IMR-90 (cell line): ENCODE results near the gene CCDC12. TPM values are rescaled to one million over a fixed set of nuclear protein-coding genes. Genes with fewer than 3 reads are reported as not detected.

Experiments used
- ATAC-seq: fragments of 200-7000 bp; cut with Tn5 transposase; 2 replicates; pipeline ENCODE4 v1.9.1; 2020; ENCODE audit warnings: low read depth, mild to moderate bottlenecking, moderate library complexity
- BruUV-seq: library from RNA; stranded (reverse); fragments of 400-500 nt; replicated peaks from 2 replicates; lab custom pipeline; 2021; lab: Mats Ljungman, UMichigan
- CTCF ChIA-PET: fragments of 300-600 bp; formaldehyde crosslinking; extraction: SDS; loops from one replicate; lab custom pipeline; 2021; ENCODE audit warnings: antibody characterized with exemption; lab: Yijun Ruan, JAX
- POLR2A ChIA-PET: fragments of 300-600 bp; sonication (Branson Sonifier 250); formaldehyde crosslinking; loops from one replicate; lab custom pipeline; 2022; ENCODE audit warnings: antibody characterized with exemption; ENCODE audit not compliant: unreplicated experiment; lab: Charles Lee
- DNase-seq: peaks from one replicate; pipeline ENCODE4 v3.0.0; 2013
- H2AFZ ChIP-seq: replicated peaks from 2 replicates; pipeline ENCODE3; 2013; ENCODE audit warnings: low read length, mild to moderate bottlenecking; ENCODE audit not compliant: poor library complexity
- H2AK5ac ChIP-seq: 2 replicates; pipeline ENCODE4 v1.6.1; 2013; ENCODE audit warnings: low read depth, low read length, inconsistent platforms
- H2AK9ac ChIP-seq: replicated peaks from 2 replicates; pipeline ENCODE3; 2013; ENCODE audit warnings: mild to moderate bottlenecking, low read depth, low read length, moderate library complexity; ENCODE audit not compliant: poor library complexity
- H2BK120ac ChIP-seq: 2 replicates; pipeline ENCODE4 v1.6.1; 2013; ENCODE audit warnings: low read depth, low read length, inconsistent platforms
- H2BK15ac ChIP-seq: 3 replicates; pipeline ENCODE4 v1.6.1; 2013; ENCODE audit warnings: low read depth, low read length, inconsistent platforms
- H2BK20ac ChIP-seq: 2 replicates; pipeline ENCODE4 v1.6.1; 2013; ENCODE audit warnings: low read depth, mild to moderate bottlenecking, inconsistent platforms, low read length, moderate library complexity
- H2BK5ac ChIP-seq: 2 replicates; pipeline ENCODE4 v1.6.1; 2013; ENCODE audit warnings: mild to moderate bottlenecking, low read depth, low read length, inconsistent platforms; ENCODE audit not compliant: poor library complexity, severe bottlenecking
- H3K14ac ChIP-seq: replicated peaks from 2 replicates; pipeline ENCODE4 v1.6.1; 2013; ENCODE audit warnings: low read depth, low read length, inconsistent platforms
- H3K18ac ChIP-seq: 2 replicates; pipeline ENCODE4 v1.6.1; 2013; ENCODE audit warnings: low read depth, low read length, control low read depth
- H3K23ac ChIP-seq: 2 replicates; pipeline ENCODE4 v1.6.1; 2013; ENCODE audit warnings: low read depth, low read length, inconsistent platforms
- H3K27ac ChIP-seq: 2 replicates; pipeline ENCODE4 v1.5.1; 2013; ENCODE audit warnings: mild to moderate bottlenecking, control low read depth, low read length; ENCODE audit not compliant: insufficient read depth
- H3K27me3 ChIP-seq: 2 replicates; pipeline ENCODE4 v1.6.1; 2013; ENCODE audit warnings: low read length; ENCODE audit not compliant: control insufficient read depth, insufficient read depth
- H3K36me3 ChIP-seq: 2 replicates; pipeline ENCODE4 v1.6.1; 2013; ENCODE audit warnings: low read length, mixed read lengths; ENCODE audit not compliant: control insufficient read depth, insufficient read depth
- H3K4ac ChIP-seq: 2 replicates; pipeline ENCODE4 v1.6.1; 2013; ENCODE audit warnings: low read depth, low read length, inconsistent platforms
- H3K4me1 ChIP-seq: 2 replicates; pipeline ENCODE4 v1.6.1; 2013; ENCODE audit warnings: low read length, mixed read lengths; ENCODE audit not compliant: control insufficient read depth, insufficient read depth
- H3K4me2 ChIP-seq: 2 replicates; pipeline ENCODE4 v1.6.1; 2013; ENCODE audit warnings: low read depth, mild to moderate bottlenecking, control low read depth, low read length, moderate library complexity
- H3K4me3 ChIP-seq: 2 replicates; pipeline ENCODE4 v1.5.1; 2013; ENCODE audit warnings: low read depth, mild to moderate bottlenecking, control low read depth, low read length, moderate library complexity; ENCODE audit not compliant: insufficient read depth
- H3K56ac ChIP-seq: 2 replicates; pipeline ENCODE4 v1.6.1; 2013; ENCODE audit warnings: low read length, inconsistent platforms; ENCODE audit not compliant: insufficient read depth; ENCODE audit errors: extremely low read depth
- H3K79me1 ChIP-seq, 2 experiments: 2 replicates each; pipeline ENCODE4 v1.6.1; 2013; ENCODE audit warnings: low read length in 2 of 2, inconsistent platforms in 1 of 2, low read depth in 1 of 2
- H3K9ac ChIP-seq: 2 replicates; pipeline ENCODE4 v1.6.1; 2013; ENCODE audit warnings: low read depth, low read length, control low read depth
- H3K9me1 ChIP-seq: 2 replicates; pipeline ENCODE4 v1.6.1; 2013; ENCODE audit warnings: low read length, inconsistent platforms; ENCODE audit not compliant: insufficient read depth
- H3K9me3 ChIP-seq: 2 replicates; pipeline ENCODE4 v1.6.1; 2013; ENCODE audit warnings: low read length; ENCODE audit not compliant: control insufficient read depth, insufficient read depth
- H4K20me1 ChIP-seq: 2 replicates; pipeline ENCODE4 v1.6.1; 2013; ENCODE audit warnings: low read length, inconsistent platforms; ENCODE audit not compliant: insufficient read depth
- H4K5ac ChIP-seq: 2 replicates; pipeline ENCODE4 v1.6.1; 2013; ENCODE audit warnings: mild to moderate bottlenecking, low read depth, low read length, control low read depth
- H4K8ac ChIP-seq, 2 experiments: 2 replicates each; pipeline ENCODE4 v1.6.1; 2013; ENCODE audit warnings: low read depth in 2 of 2, low read length in 2 of 2, control low read depth in 1 of 2, inconsistent platforms in 1 of 2
- H4K91ac ChIP-seq: 2 replicates; pipeline ENCODE4 v1.6.1; 2013; ENCODE audit warnings: low read depth, low read length, inconsistent platforms; ENCODE audit not compliant: insufficient read depth
- BHLHE40 ChIP-seq: fragments of 150-350 bp; IDR thresholded peaks from 2 replicates; pipeline ENCODE4 v1.6.1; 2016; ENCODE audit warnings: mild to moderate bottlenecking, low read depth, low read length
- MAFK ChIP-seq: IDR thresholded peaks from 2 replicates; pipeline ENCODE4 v1.6.1; 2012; ENCODE audit warnings: low read depth, low read length, improper control_type of control experiment
- RAD21 ChIP-seq: IDR thresholded peaks from 2 replicates; pipeline ENCODE4 v1.6.1; 2012; ENCODE audit warnings: low read length, improper control_type of control experiment
- WGBS, 2 experiments: methylation state at CpG; one replicate each; pipeline versions ENCODE4 v1.1.5 to v1.1.7; 2013; ENCODE audit warnings: missing lambda C conversion rate in 2 of 2; ENCODE audit not compliant: insufficient read length in 1 of 2; ENCODE audit errors: extremely low coverage in 2 of 2; 5-methylcytosine and 5-hydroxymethylcytosine counted together
- dilution Hi-C: fragments of 300-500 bp; cut with HindIII; formaldehyde crosslinking; loops from one replicate; pipeline ENCODE4 v1.14.3; 2018; ENCODE audit warnings: low sequenced_read_pairs; ENCODE audit not compliant: unreplicated experiment
- in situ Hi-C: fragments of 300-500 bp; cut with MboI; formaldehyde crosslinking; loops from 3 replicates; pipeline ENCODE4 v1.14.3; 2019; ENCODE audit warnings: low sequenced_read_pairs, inconsistent platforms, mixed read lengths
- intact Hi-C: fragments of 100-400 bp; cut with micrococcal nuclease; formaldehyde crosslinking; loops from 2 replicates; pipeline ENCODE4 v1.10.0; 2022
- polyA plus RNA-seq, 3 experiments: library from polyadenylated mRNA; depleted of rRNA; stranded (reverse); fragments of >200 nt; gene quantifications; 2 replicates each; pipeline ENCODE4 v1.2.3, GENCODE V29; 2012; ENCODE audit warnings: low replicate concordance in 1 of 3
- total RNA-seq: library from RNA; depleted of rRNA; stranded (reverse); fragments of >200 nt; gene quantifications from 2 replicates; pipeline ENCODE4 v1.2.3, GENCODE V29; 2012

Gene CCDC12
- total and polyA plus RNA-seq, 2 of the 4 experiments (the other 2 are of a cell fraction): 15.2 to 35.1 TPM

- no peaks in the 10 kb centered on the region for H3K9me3 ChIP-seq
- H3K36me3 ChIP-seq: peaks cover 16% of the 10 kb centered on the region; the same call in 1 of the 2 replicates
- H2AK5ac ChIP-seq: no peak overlapping the region
- TF ChIP-seq RAD21 (no peak), BHLHE40 (no peak), MAFK (no peak)
- no peak overlapping the region for H3K18ac ChIP-seq
- H3K14ac ChIP-seq: no peak overlapping the region
- H3K27ac ChIP-seq: no peak overlapping the region
- DNase-seq (no peak), ATAC-seq (no peak)
- ChIA-PET CTCF (no interaction called here), POLR2A (no interaction called here)
- H2BK20ac ChIP-seq: no peak overlapping the region
- H4K5ac ChIP-seq: no peak overlapping the region
- in situ Hi-C loops (no loop called here), dilution Hi-C loops (no loop called here), intact Hi-C loops (no loop called here)
- H3K27me3 ChIP-seq: no peaks in the 10 kb centered on the region
- no peak overlapping the region for H4K91ac ChIP-seq
- H4K20me1 ChIP-seq: peaks cover 96% of the 10 kb centered on the region
- H3K79me1 ChIP-seq: peaks cover 65 to 96% of the 10 kb centered on the region in 2 experiments
- no peak overlapping the region for H3K4me2 ChIP-seq
- peaks cover 13% of the 10 kb centered on the region for H3K4me1 ChIP-seq
- H2BK15ac ChIP-seq: no peak overlapping the region
- no peak overlapping the region for H2BK120ac ChIP-seq
- WGBS, 2 experiments: 61% methylated on average over 4 of the region's 6 CpGs; no CpG with 5 or more reads in 1 of the 2 experiments
- H2AFZ ChIP-seq: no peak overlapping the region
- no TSS peak for BruUV-seq
- no peak overlapping the region for H3K4ac ChIP-seq
- no peak overlapping the region for H3K9ac ChIP-seq
- no peak overlapping the region for H4K8ac ChIP-seq
- no peak overlapping the region for H2BK5ac ChIP-seq
- peaks cover 43% of the 10 kb centered on the region for H3K9me1 ChIP-seq
- H3K23ac ChIP-seq: no peak overlapping the region
- H3K56ac ChIP-seq: no peak overlapping the region
- H2AK9ac ChIP-seq: no peak overlapping the region
- H3K4me3 ChIP-seq: no peak overlapping the region
Measured at GRCh38 chr3:46946416-46946815, 30.1 kb downstream of the CCDC12 start.
